Measurements from ENCODE around the gene PMPCA.

Gene PMPCA

DNA sequence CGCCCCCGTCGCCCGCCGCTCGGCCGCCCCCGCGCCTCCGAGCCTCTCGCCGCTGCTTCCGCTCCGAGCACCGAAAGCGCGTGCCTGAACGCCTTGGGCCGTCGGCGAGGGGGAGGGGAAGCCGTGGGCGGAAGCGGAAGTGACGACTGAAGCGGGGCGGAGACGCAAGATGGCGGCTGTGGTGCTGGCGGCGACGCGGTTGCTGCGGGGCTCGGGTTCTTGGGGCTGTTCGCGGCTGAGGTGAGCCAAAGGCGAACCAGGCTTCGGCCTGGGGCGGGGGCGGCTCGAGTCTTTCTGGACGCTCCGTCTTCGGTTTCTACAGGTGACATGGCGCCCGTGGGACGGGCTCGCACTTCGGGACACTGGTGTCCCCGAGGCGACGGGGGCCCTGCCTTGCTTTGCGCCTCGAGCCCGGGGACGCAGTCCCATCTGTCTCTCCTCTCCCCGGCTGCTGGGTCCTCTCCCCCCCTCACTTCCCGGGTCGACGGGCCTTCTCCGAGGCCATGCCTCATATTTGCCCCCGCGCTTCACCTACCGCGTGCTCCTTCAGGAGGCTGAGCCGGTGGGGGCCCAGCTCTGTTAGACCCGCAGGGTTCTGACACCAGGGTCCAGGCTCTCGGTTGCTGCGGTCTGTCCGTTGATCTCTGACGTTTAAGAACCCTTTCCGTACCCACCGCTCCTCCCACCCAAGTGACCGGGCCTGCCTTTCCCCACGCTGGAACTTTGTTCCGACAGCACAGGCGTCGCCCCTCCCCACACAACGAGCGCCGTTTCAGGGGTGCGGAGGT, at the start of gene PMPCA, which contains the start of gene ENTR1:
PMPCA (plus strand) TSS at position 159 of the 788 bp plus-strand sequence; CDS start at position 170, 11 bp downstream.
ENTR1 (minus strand) TSS at position 115 of the 788 bp plus-strand sequence. CDS start 217 bp downstream, outside the sequence.
- peak; percentile 93 to 95 for DNase-seq (ENCODE audit: low read depth in 2 of 2)

GRCh38 chr9:136361047-136361753, 49.3 kb upstream of the PMPCA start:
- no peak for DNase-seq (ENCODE audit: low read depth in 2 of 2)

GRCh38 chr9:136361754-136362449, 48.6 kb upstream of the PMPCA start:
- DNase-seq (ENCODE audit: low read depth in 2 of 2): no peak

GRCh38 chr9:136362450-136362784, 48.0 kb upstream of the PMPCA start:
- no peak for DNase-seq (ENCODE audit: low read depth in 2 of 2)

DNA sequence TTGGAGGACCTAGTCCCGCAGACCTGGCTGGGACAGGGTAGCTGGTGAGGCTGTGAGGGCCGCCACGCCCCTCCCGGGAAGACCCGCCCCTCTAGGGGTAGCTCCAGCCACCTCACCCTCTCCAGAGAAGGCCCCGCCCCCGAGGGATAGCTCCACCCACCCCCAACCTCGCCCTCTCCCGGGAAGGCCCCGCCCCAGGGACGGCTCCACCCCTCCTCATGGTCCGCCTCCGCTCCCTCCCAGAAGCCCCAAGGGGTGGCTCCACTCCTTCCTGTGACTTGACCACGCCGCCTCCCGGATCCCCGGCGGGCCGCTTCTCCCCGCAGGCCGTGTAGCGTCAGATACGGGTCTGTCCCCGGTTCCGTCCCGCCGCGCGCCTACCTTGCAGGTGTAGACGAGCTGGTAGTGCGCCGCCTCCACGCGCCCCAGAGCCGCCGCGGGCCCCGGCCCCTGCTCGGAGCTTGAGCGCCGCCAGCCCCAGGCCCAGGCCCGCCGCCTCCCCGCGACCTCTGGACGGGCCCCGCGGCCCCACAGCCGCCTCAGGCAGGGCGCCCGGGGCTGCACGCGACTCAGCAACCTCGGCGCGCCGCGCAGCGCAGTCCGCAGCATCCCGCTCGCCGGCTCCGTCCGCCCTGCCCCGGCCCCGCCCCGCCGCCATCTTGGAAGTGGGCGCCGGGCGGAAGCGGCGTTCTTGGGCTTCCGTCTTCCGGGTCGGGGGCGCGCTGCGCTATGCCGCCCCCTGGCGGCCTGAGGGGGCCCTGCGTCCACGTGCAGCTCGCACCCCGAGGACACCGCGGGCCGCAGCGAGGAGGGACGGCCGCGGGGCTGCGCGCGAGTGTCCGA, 47.1 kb upstream of the PMPCA start, which contains the start of gene DNLZ:
DNLZ (minus strand) TSS at position 639 of the 843 bp plus-strand sequence; CDS start at position 609, 30 bp downstream.
- DNase-seq (ENCODE audit: low read depth in 2 of 2): peak; percentile 83 to 91

- no peak for DNase-seq (ENCODE audit: low read depth in 2 of 2)
These were observed 46.3 kb upstream of the PMPCA start for GRCh38 chr9:136363949-136364748.

- no peak for DNase-seq (ENCODE audit: low read depth in 2 of 2)
These were observed 45.3 kb upstream of the PMPCA start for GRCh38 chr9:136364942-136365774.

- DNase-seq (ENCODE audit: low read depth in 2 of 2): no peak
These were observed 44.7 kb upstream of the PMPCA start for GRCh38 chr9:136365775-136366222.

DNA sequence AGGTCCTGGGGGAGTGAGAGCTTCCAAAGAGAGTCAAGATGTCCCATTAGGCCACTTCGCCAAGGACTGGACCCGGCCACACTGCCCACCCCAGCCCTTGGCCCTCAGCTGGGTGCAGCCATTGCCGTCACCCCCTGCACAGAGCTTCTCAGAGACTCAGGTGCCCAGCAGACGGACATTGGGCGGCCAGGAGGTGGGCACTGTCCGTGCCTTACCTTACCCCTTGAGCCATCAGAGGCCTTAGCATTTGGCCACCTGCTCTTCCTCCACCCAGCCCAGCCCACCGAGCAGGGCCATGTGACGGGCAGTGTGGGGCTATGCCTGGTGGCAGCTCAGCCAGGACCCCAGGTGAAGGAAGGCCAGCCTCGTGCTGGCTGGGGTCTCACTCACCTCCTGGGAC, 43.6 kb upstream of the PMPCA start:
- no peak for DNase-seq (ENCODE audit: low read depth in 2 of 2)

DNA sequence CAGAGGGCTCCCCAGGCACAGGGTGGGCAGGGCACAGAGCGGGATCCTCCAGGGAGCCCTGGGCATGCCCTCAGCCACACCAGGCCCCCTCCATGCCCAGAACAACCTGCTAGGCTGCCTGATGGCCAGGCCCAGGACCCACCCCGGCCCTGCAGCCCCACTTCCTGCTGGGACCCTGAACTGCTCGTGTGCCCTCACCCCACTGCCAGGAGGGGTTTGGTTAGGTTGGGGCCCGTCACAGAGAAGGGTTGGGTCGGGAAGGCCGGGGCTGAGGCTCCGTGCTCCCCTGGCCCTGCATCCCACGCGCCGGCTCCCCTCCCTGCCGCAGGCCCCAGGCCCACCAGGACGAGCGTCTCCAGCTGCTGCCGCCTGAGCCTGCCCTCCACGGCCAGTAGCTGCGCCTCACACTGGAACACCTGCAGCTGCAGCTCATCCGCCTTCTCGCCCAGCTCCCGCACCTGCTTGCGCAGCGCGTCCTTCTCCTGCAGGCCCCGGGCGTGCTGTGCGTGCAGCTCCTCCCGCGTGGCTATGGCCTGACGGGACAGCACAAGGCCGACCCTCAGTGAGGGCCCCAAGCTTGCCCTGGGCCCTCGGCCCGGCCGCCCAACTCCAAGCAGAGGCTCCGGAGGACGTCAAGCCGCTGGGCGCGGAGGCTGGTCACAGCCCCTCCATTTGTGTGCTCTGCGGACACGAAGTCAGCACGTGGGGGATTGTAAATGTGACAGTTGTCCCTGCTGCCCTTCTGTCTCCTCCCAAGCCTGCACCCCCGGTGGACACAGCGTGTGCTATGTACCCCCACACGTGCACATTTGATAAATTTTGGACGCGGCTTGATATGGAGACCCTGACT, 42.9 kb upstream of the PMPCA start:
- no peak for DNase-seq (ENCODE audit: low read depth in 2 of 2)

- DNase-seq (ENCODE audit: low read depth in 2 of 2): no peak
These were observed 42.3 kb upstream of the PMPCA start for GRCh38 chr9:136368190-136368589.

DNA sequence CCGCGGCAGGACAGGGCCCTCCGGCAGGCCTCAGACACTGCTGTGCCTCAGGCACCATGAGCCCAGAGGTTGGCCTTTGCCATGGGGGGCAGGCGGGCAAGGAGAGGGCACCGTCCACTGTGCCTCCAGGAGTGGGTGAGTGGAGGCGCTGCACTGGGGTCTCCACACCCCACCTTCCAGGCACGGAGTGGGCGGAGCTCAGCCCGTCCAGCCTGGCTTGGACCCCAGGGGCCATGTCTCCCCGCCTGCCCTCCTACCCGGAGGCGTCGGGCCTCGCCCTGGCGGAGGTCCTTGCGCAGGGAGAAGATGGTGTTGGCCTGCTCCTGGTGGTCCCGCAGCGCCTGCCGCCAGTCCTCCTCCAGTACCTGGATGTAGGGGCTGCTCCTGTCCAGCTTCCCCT, 40.4 kb upstream of the PMPCA start:
- DNase-seq (ENCODE audit: low read depth in 2 of 2): no peak

GRCh38 chr9:136370687-136371532, 39.5 kb upstream of the PMPCA start:
- DNase-seq (ENCODE audit: low read depth in 2 of 2): no peak

- no peak for DNase-seq (ENCODE audit: low read depth in 2 of 2)
These were observed 39.0 kb upstream of the PMPCA start for GRCh38 chr9:136371533-136371880.

- DNase-seq (ENCODE audit: low read depth in 2 of 2): no peak
These were observed 38.5 kb upstream of the PMPCA start for GRCh38 chr9:136372006-136372405.

DNA sequence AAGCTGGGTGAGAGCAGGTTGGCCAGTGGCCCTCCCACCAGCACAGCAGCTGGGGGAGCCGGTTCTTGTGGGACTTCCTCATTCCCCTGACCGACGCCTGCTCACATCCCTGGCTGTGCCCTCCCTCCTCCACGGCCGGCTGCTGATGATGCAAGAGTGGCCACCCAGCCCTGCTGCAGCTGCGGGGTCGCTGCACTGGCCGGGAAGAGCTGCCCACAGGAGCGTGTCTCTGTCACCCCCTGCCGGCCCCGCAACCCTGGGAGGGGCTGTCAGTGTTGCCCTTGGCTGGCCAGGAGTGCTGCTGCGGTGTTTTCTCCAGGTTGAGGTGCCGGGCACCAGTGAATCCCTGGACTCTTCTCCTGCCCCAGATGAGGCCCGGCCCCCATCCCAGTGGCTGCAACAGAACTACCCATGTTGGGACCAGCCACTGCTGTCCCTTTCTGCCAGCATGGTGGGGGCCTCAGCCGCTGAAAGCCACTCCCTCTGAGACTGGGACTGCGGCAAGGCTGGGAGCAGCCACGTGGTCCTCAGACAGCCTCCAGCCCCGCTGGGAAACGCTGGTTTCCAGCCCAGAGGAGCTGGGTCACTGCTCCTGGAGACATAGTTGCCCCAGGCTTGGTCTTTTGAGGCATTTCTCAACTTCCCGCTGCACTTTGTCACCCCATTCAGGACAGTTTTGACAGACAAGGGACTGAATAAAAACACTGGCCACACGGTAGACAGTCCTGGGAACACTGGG, 37.7 kb upstream of the PMPCA start:
- no peak for DNase-seq (ENCODE audit: low read depth in 2 of 2)

All from stimulated activated CD8-positive, alpha-beta memory T cell treated with anti-CD3 and anti-CD28 coated beads, Interleukin-7, amount 100 ng/mL, for 1 hour (primary cell).